SHP77 (cell line): Measurements from ENCODE around the gene NTN5.

Source experiments
- DNase-seq, 2 experiments: peaks; one replicate each; lab custom pipeline; 2025; lab: John Stamatoyannopoulos, UW

Gene NTN5

DNA sequence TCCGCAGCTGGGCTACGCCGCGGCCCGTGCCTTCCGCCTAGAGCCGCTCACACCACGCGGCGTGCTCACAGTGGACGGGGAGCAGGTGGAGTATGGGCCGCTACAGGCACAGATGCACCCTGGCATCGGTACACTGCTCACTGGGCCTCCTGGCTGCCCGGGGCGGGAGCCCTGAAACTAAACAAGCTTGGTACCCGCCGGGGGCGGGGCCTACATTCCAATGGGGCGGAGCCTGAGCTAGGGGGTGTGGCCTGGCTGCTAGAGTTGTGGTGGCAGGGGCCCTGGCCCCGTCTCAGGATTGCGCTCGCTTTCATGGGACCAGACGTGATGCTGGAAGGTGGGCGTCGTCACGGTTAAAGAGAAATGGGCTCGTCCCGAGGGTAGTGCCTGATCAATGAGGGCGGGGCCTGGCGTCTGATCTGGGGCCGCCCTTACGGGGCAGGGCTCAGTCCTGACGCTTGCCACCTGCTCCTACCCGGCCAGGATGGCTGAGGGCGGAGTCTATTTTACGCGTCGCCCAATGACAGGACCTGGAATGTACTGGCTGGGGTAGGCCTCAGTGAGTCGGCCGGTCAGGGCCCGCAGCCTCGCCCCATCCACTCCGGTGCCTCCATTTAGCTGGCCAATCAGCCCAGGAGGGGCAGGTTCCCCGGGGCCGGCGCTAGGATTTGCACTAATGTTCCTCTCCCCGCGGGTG, 43.1 kb downstream of the NTN5 start:
- peak; percentile 93 to 94 for DNase-seq

DNA sequence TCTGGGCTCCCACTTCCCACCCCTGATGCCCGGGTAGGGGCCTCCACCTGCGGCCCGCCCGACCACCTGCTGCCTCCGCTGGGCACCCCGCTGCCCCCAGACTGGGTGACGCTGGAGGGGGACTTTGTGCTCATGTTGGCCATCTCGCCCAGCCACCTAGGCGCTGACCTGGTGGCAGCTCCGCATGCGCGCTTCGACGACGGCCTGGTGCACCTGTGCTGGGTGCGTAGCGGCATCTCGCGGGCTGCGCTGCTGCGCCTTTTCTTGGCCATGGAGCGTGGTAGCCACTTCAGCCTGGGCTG, 43.6 kb downstream of the NTN5 start:
- peak in 1 of 2 experiments; percentile 54 for DNase-seq

- no peak for DNase-seq
Observed at GRCh38 chr19:48628486-48629296, 44.1 kb downstream of the NTN5 start.

DNA sequence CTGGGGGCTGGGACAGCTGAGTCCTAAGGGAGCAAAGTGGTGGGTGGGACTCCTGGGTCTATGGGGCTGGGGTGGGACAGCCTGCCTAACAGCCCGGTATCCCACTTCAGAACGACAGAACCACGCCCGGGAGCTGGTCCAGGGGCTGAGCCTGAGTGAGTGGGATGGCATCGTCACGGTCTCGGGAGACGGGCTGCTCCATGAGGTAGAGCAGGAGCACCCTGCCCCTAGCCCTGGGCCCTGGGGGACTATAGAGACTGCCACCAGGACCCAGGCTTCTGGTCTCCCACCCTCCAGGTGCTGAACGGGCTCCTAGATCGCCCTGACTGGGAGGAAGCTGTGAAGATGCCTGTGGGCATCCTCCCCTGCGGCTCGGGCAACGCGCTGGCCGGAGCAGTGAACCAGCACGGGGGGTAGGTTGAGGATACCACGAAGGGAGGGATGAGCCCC, 44.9 kb downstream of the NTN5 start:
- DNase-seq, result no peak

- no peak for DNase-seq
Observed at GRCh38 chr19:48627201-48627864, 45.5 kb downstream of the NTN5 start.

- no peak for DNase-seq
Observed at GRCh38 chr19:48625891-48626327, 46.9 kb downstream of the NTN5 start.

- DNase-seq, result no peak
Observed at GRCh38 chr19:48624791-48625723, 47.8 kb downstream of the NTN5 start.

DNA sequence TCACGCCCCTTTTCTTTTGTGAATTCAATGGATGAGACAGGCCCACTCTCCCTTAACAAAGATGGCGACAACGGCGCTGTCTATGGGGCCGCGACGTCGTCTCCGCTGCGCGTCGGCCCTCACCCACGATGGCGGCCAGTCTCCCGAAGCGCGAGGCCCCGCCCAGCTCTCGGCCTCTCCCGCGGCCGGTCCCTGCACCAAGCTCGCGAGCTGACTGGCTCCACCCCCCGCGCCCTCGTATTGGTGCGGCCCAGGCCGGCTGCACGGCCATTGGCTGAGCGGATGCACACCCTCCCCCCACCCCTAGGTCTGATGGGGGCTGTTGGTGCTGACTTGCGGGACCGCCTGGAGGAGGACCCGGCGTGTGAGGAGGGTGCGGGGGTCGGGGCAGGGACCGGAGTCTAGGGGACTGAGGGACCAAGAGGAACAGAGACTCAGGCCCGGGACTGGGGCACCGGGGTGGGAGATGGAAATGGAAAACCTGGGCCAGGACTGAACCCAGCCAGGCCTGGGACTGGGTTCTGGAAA, 48.7 kb downstream of the NTN5 start:
- DNase-seq, result peak; percentile 94 to 99

DNA sequence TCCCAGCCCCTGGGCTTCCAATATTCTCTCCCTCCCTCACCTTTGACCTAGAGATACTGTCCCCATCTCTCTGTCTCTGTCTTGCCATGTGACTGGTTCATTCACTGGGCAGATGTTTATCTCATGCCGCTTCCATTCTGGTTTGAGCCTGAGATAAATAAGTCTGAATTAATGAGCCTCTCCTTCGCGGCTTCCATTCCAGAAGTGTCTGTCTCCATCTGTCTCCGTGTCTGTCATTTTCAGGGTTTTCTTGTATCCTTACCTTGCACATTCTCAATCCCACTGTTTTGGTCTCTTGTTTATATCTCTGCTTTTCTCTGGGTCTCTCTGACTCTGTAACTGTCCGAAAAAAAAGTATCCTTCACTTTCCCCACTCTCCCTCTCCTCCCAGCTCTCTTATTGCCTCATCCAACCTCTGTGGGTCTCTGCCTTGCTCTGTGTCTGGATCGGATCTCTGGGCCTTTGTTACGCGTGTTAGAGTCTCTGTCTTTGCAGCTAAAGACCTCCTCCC, 49.2 kb downstream of the NTN5 start:
- no peak for DNase-seq

GRCh38 chr19:48619692-48620585, 52.9 kb downstream of the NTN5 start:
- no peak for DNase-seq

DNA sequence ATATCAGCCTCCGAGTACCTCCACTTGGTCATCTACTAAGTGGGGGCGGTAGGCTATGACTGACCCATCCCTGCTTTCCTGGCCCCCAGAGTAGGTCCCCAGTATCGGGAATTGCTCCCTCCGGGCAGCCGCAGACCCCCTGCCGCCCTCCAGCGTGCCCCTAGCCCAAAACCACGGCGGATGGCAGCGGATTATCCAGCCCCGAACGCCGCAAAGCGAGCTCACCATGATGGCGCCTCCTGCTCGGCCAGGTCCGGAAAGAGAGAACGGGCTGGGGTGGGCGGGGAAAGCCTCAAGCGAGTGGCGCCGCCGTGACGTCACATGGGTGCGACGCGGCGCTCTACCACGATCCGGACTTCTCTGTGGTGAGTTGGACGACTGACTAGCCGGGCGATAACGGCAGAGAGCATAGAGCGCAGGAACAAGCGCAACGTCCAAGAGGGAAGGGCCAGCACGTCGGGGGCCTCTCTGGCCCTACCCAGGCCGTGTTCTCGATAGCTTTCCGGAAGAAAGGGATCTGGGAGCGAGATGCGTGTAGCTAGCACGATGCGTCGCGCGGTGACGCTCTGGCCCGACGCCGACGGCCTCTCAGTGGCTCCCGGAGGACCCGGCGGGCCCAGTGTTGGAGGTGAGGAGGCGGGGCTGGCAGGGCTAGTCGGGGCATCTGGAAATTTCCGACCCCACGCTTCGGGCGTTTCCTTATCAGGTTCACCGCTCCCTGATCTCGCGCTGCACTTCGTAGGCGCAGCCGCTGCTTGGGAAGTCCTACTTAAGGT, 53.7 kb downstream of the NTN5 start, which contains the start of the genes RPL18 and SPHK2:
RPL18 (minus strand) TSS at position 263 of the 776 bp plus-strand sequence; CDS start at position 228, 35 bp downstream.
SPHK2 (plus strand) TSS at position 591 of the 776 bp plus-strand sequence. CDS start 1,009 bp downstream, outside the sequence.
- peak; percentile 96 to 97 for DNase-seq

DNA sequence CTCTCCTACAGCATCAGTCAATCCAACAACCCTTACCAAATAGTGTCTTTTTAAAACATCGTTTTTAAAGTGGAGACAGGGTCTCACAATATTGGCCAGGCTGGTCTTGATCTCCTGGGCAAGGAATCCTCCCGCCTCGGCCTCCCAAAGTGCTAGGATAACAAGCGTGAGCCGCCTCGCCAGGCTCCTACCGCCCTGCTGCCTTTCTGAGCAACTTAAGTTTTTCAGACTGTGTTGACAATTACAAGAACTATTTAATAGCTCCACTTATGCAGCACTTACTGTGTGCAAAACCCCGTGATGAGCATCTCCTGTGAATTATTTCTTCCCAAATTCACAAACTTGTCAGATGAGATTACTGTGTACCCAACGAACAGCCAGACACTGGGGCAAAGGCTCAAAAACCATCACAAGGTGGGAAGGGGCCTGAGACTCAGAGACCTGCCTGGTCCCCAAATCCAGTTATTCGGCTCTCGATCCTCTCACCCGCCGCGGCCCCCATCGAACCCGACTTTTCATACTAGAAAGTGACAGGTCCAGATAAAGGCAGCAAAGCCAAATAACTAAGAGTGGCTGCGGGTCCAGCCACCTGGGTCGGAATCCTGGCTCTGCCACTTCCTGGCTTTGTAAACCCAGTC, 54.4 kb downstream of the NTN5 start:
- DNase-seq, result no peak

GRCh38 chr19:48617146-48617937, 55.5 kb downstream of the NTN5 start:
- DNase-seq, result no peak

DNA sequence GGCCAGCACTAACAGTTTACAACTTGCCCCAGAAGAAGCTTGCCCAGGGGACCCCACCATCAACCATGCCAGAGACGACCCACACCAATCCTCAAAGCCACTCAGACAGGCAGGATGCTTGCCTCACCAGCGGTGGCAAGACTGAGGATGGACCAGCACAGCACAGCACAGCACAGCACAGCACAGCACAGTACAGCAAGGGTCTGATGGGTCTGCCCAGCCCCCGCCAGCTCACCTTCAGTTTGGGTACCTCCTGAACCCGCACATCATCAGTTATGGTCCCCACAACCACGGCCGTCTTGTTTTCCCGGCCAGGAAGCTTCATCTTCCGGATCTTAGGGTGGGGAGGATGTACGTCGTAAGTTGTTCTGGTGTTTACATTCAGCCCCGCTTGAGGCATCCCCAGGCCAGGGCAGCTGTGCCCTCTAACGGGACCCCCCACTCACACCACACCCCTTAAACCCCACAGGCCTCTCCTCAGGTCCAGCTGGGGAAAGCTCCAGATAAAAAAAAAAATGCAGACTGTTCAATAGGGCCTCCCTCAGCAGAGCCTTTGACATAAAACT, 56.2 kb downstream of the NTN5 start:
- DNase-seq, result no peak

GRCh38 chr19:48616041-48616436, 56.8 kb downstream of the NTN5 start:
- DNase-seq, result no peak

DNA sequence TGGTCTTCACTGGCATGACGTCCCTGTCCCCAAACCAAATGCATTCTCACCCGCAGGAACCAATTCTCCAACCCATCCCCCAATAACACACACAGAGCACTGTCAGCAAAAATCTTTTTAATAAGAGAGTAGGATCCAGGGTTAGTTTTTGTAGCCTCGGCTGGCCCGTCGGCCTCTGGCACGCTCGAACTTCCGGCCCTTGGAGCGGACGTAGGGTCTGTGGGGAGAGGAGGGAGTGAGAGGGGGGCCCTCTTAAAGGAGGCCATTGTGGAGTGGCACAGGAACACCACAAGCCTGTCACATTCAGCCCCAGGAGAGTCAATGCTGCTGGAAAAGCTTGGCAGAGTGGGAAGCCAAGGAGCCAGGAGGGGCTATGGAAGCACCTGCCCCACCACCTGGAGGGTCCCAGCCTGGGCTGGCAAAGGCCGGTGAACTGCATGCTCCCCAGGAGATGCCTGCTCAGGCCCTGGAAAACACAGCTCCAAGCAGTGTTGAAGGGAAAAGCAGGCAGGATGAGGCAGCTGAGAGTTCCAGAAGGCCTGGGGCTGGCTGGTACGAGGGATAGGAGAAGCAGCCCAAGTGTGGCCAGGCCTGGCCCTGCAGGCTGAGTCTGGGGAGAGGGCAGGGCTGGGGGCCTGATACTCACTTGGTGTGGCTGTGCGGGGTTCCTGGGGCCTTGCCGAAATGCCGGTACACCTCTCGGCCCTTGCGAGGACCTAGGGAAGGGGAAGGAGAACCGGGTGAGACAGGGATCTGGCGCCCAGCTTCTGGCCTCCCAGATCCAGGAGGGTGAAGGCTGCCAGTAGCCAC, 57.4 kb downstream of the NTN5 start:
- DNase-seq, result no peak
